WTC11 (cell line): ENCODE measurements around the gene HEY2. TPM values are rescaled to one million over a fixed set of nuclear protein-coding genes. Genes with fewer than 3 reads are reported as not detected.

ENCODE experiments used
- ATAC-seq: fragments of 200-7000 bp; cut with Tn5 transposase; 2 replicates; pipeline ENCODE4 v1.10.0; 2021; ENCODE audit warnings: mild to moderate bottlenecking, moderate library complexity
- CTCF ChIA-PET: fragments of 300-600 bp; sonication (Branson Sonifier 250); formaldehyde crosslinking; loops from one replicate; lab custom pipeline; 2021; ENCODE audit warnings: antibody characterized with exemption; lab: Charles Lee
- POLR2A ChIA-PET: fragments of 350-600 bp; sonication (Branson Sonifier 250); formaldehyde crosslinking; loops from one replicate; lab custom pipeline; 2021; ENCODE audit warnings: antibody characterized with exemption; lab: Charles Lee
- DNase-seq: peaks from one replicate; pipeline ENCODE4 v3.0.0; 2021; ENCODE audit warnings: low spot score
- H3K27ac Mint-ChIP-seq: 2 replicates; pipeline ENCODE4 v1.8.0; 2021; ENCODE audit warnings: mixed read lengths
- H3K27me3 Mint-ChIP-seq: 2 replicates; pipeline ENCODE4 v1.8.0; 2021; ENCODE audit warnings: low read depth, mild to moderate bottlenecking, moderate library complexity, mixed read lengths
- H3K36me3 Mint-ChIP-seq: 2 replicates; pipeline ENCODE4 v1.8.0; 2021; ENCODE audit warnings: mixed read lengths
- H3K4me1 Mint-ChIP-seq: 2 replicates; pipeline ENCODE4 v1.8.0; 2022; ENCODE audit warnings: mixed read lengths
- H3K4me3 Mint-ChIP-seq: 2 replicates; pipeline ENCODE4 v1.8.0; 2021; ENCODE audit warnings: mild to moderate bottlenecking, moderate library complexity, mixed read lengths
- H3K9me3 Mint-ChIP-seq: 2 replicates; pipeline ENCODE4 v1.8.0; 2021; ENCODE audit warnings: mixed read lengths
- ATF2 ChIP-seq: sonication (generic); formaldehyde crosslinking; IDR thresholded peaks from 2 replicates; pipeline ENCODE4 v1.8.1; 2022; ENCODE audit warnings: low read depth, missing genetic modification reagents, borderline replicate concordance
- ATF6 ChIP-seq: sonication (generic); formaldehyde crosslinking; IDR thresholded peaks from 2 replicates; pipeline ENCODE4 v1.8.1; 2023; ENCODE audit warnings: mild to moderate bottlenecking, missing genetic modification reagents
- CDX4 ChIP-seq: fragments of 250-450 bp; sonication (Bioruptor Pico); IDR thresholded peaks from 2 replicates; pipeline ENCODE4 v1.9.0; 2021; ENCODE audit warnings: moderate library complexity, mild to moderate bottlenecking, inconsistent platforms, borderline replicate concordance
- CTCF ChIP-seq: fragments of 200-600 bp; IDR thresholded peaks from 2 replicates; pipeline ENCODE4 v1.8.0; 2022; ENCODE audit warnings: antibody characterized with exemption
- E2F1 ChIP-seq: sonication (generic); formaldehyde crosslinking; IDR thresholded peaks from 2 replicates; pipeline ENCODE4 v1.8.0; 2022; ENCODE audit warnings: mild to moderate bottlenecking, missing genetic modification reagents
- FOXP1 ChIP-seq: sonication (generic); formaldehyde crosslinking; IDR thresholded peaks from 2 replicates; pipeline ENCODE4 v1.8.0; 2022; ENCODE audit warnings: missing genetic modification reagents, mild to moderate bottlenecking, moderate library complexity, borderline replicate concordance
- HMGXB4 ChIP-seq: sonication (generic); formaldehyde crosslinking; IDR thresholded peaks from 2 replicates; pipeline ENCODE4 v1.8.1; 2023; ENCODE audit warnings: mild to moderate bottlenecking, moderate library complexity, missing genetic modification reagents
- MAX ChIP-seq: sonication (generic); formaldehyde crosslinking; IDR thresholded peaks from 2 replicates; pipeline ENCODE4 v1.8.0; 2022; ENCODE audit warnings: mild to moderate bottlenecking, missing genetic modification reagents
- NR2C2 ChIP-seq: sonication (generic); formaldehyde crosslinking; IDR thresholded peaks from 2 replicates; pipeline ENCODE4 v1.8.0; 2022; ENCODE audit warnings: mild to moderate bottlenecking, missing genetic modification reagents
- OVOL2 ChIP-seq: fragments of 250-450 bp; sonication (Bioruptor Pico); IDR thresholded peaks from 2 replicates; pipeline ENCODE4 v1.9.0; 2021; ENCODE audit warnings: mild to moderate bottlenecking, borderline replicate concordance
- SMAD3 ChIP-seq: sonication (generic); formaldehyde crosslinking; IDR thresholded peaks from 2 replicates; pipeline ENCODE4 v1.8.0; 2022; ENCODE audit warnings: missing genetic modification reagents, mild to moderate bottlenecking, borderline replicate concordance
- USF1 ChIP-seq: sonication (generic); formaldehyde crosslinking; IDR thresholded peaks from 2 replicates; pipeline ENCODE4 v1.8.0; 2022; ENCODE audit warnings: mild to moderate bottlenecking, missing genetic modification reagents
- ZNF121 ChIP-seq: sonication (generic); formaldehyde crosslinking; IDR thresholded peaks from 2 replicates; pipeline ENCODE4 v1.8.0; 2023; ENCODE audit warnings: missing genetic modification reagents
- ZNF138 ChIP-seq: sonication (generic); formaldehyde crosslinking; conservative IDR thresholded peaks from 2 replicates; pipeline ENCODE4 v1.8.1; 2022; ENCODE audit warnings: mild to moderate bottlenecking, moderate library complexity, missing genetic modification reagents
- ZNF671 ChIP-seq: fragments of 250-450 bp; sonication (Bioruptor Pico); IDR thresholded peaks from 2 replicates; pipeline ENCODE4 v1.8.0; 2021; ENCODE audit warnings: mild to moderate bottlenecking
- total RNA-seq: library from RNA; stranded (reverse); gene quantifications from 3 replicates; pipeline ENCODE4 v1.2.3, GENCODE V29; 2021

Gene HEY2
- total RNA-seq, 1 experiment from 2014 or later, result 10.6 TPM

GRCh38 chr6:125738276-125738675, 11.2 kb upstream of the HEY2 start:
- no peak overlapping the region for H3K4me3 Mint-ChIP-seq
- DNase-seq, result no peak

GRCh38 chr6:125739364-125739763, 10.1 kb upstream of the HEY2 start:
- Mint-ChIP-seq H3K9me3 (no peaks in the 10 kb centered on the region), H3K4me1 (peaks cover 27% of the 10 kb centered on the region), H3K36me3 (no peaks in the 10 kb centered on the region), H3K4me3 (no peak overlapping the region), H3K27ac (no peak overlapping the region), H3K27me3 (no peaks in the 10 kb centered on the region; the same call in 1 of the 2 replicates)
- no peak for DNase-seq
- ATAC-seq, result no peak
- ChIA-PET CTCF (interaction anchor here (1.1 kb wide), 1 partner anchor 14 kb away, joined by 3 read pairs; no protein-coding TSS in a partner anchor), POLR2A (no interaction called here)
- TF ChIP-seq ZNF671 (CRISPR knock-in tag), result no peak

More at GRCh38 chr6:125738276-125738675, 11.2 kb upstream of the HEY2 start:
- Mint-ChIP-seq H3K27me3 (no peaks in the 10 kb centered on the region; the same call in 1 of the 2 replicates), H3K9me3 (no peaks in the 10 kb centered on the region), H3K36me3 (no peaks in the 10 kb centered on the region), H3K27ac (no peak overlapping the region), H3K4me1 (peaks cover 26% of the 10 kb centered on the region)
- ChIA-PET CTCF (no interaction called here), POLR2A (no interaction called here)
- no peak for TF ChIP-seq CTCF
- TF ChIP-seq ATF2 (CRISPR knock-in tag), result no peak
- no peak for TF ChIP-seq ZNF138 (CRISPR knock-in tag)
- TF ChIP-seq OVOL2 (CRISPR knock-in tag), result no peak
- no peak for TF ChIP-seq NR2C2 (CRISPR knock-in tag)
- no peak for TF ChIP-seq FOXP1 (CRISPR knock-in tag)
- TF ChIP-seq USF1, result no peak
- TF ChIP-seq MAX, result no peak
- ATAC-seq, result no peak

- Mint-ChIP-seq H3K36me3 (no peaks in the 10 kb centered on the region), H3K4me3 (no peak overlapping the region), H3K27me3 (peaks cover 4% of the 10 kb centered on the region; the same call in 1 of the 2 replicates), H3K4me1 (peaks cover 42% of the 10 kb centered on the region), H3K27ac (no peak overlapping the region), H3K9me3 (no peaks in the 10 kb centered on the region)
- TF ChIP-seq HMGXB4 (CRISPR knock-in tag), result no peak
- TF ChIP-seq CDX4 (CRISPR knock-in tag), result no peak
- TF ChIP-seq ZNF121 (CRISPR knock-in tag), result no peak
- no peak for TF ChIP-seq ATF6 (CRISPR knock-in tag)
- no peak for TF ChIP-seq E2F1 (CRISPR knock-in tag)
- no peak for TF ChIP-seq SMAD3 (CRISPR knock-in tag)
- no peak for DNase-seq
- no peak for ATAC-seq
- POLR2A ChIA-PET, result no interaction called here
- CTCF ChIA-PET, result interaction anchor here (0.8 to 1.3 kb wide), 3 partner anchors 12 to 27 kb away, joined by 3 to 4 read pairs (median 3); no protein-coding TSS in a partner anchor
These were observed 8.1 kb upstream of the HEY2 start for GRCh38 chr6:125741336-125741735.
